ENCODE data around the gene ZBTB21. TPM values are rescaled to one million over a fixed set of nuclear protein-coding genes. Genes with fewer than 3 reads are reported as not detected.

ZBTB21 gene
- total RNA-seq, 1 experiment from 2014 or later, result 18.1 TPM

- Histone ChIP-seq H3K9me3 (ENCODE audit: control insufficient read depth, low read depth, low read length) (no peaks in the 10 kb centered on the region), H3T11ph (ENCODE audit: low read length) (no peak overlapping the region)
These were observed 69.7 kb downstream of the ZBTB21 start for GRCh38 chr21:41940431-41940830.

More at GRCh38 chr21:41940431-41940830, 69.7 kb downstream of the ZBTB21 start:
- no CpG with 5 or more reads among the region's 3 CpGs for WGBS (ENCODE audit: extremely low coverage, insufficient read length, low lambda C conversion rate)
- Histone ChIP-seq H4K5ac (ENCODE audit: insufficient read length, low read depth, low read length) (no peak overlapping the region), H2AFZ (ENCODE audit: low read length) (no peak overlapping the region), H3K4ac (ENCODE audit: low read depth, low read length) (no peak overlapping the region), H3K4me2 (ENCODE audit: insufficient read depth, insufficient read length, low read length) (no peak overlapping the region), H3K79me2 (ENCODE audit: insufficient read depth, low read length) (no peaks in the 10 kb centered on the region), H2BK120ac (ENCODE audit: low read depth, low read length, poor library complexity, severe bottlenecking) (no peak overlapping the region), H3K23ac (ENCODE audit: insufficient read length, low read depth, low read length) (no peak overlapping the region), H4K91ac (ENCODE audit: insufficient read length, low read depth, low read length) (no peak overlapping the region), H3K56ac (ENCODE audit: insufficient read length, low read depth, low read length) (no peak overlapping the region), H3K14ac (ENCODE audit: insufficient read depth, low read length) (no peak overlapping the region), H3K27ac (ENCODE audit: insufficient read length, low read depth, low read length) (no peak overlapping the region), H2BK5ac (ENCODE audit: insufficient read length, low read length) (no peak overlapping the region), H4K20me1 (ENCODE audit: control insufficient read depth, insufficient read depth, insufficient read length) (no peaks in the 10 kb centered on the region), H3K27me3 (ENCODE audit: insufficient read depth, low read length) (no peaks in the 10 kb centered on the region), H3K18ac (ENCODE audit: insufficient read length, low read depth, low read length) (no peak overlapping the region), H3K23me2 (ENCODE audit: insufficient read length, low read depth, low read length, poor library complexity, severe bottlenecking) (no peaks in the 10 kb centered on the region), H4K8ac (replicated peaks; ENCODE audit: insufficient read length, low read depth, low read length) (no peak overlapping the region), H2BK15ac (ENCODE audit: low read depth, low read length) (no peak overlapping the region), H3K4me1 (ENCODE audit: insufficient read depth, low read length) (no peaks in the 10 kb centered on the region), H2BK12ac (ENCODE audit: insufficient read length, low read depth, low read length) (no peak overlapping the region), H3K79me1 (ENCODE audit: insufficient read depth, low read depth, low read length, poor library complexity, severe bottlenecking) (peaks cover 2% of the 10 kb centered on the region), H2AK5ac (ENCODE audit: insufficient read length, low read length) (no peak overlapping the region), H3K9ac (ENCODE audit: extremely low read depth, insufficient read length, low read length) (no peak overlapping the region), H2BK20ac (ENCODE audit: low read depth, low read length, poor library complexity, severe bottlenecking) (no peak overlapping the region)
- TF ChIP-seq, protein P1, sequence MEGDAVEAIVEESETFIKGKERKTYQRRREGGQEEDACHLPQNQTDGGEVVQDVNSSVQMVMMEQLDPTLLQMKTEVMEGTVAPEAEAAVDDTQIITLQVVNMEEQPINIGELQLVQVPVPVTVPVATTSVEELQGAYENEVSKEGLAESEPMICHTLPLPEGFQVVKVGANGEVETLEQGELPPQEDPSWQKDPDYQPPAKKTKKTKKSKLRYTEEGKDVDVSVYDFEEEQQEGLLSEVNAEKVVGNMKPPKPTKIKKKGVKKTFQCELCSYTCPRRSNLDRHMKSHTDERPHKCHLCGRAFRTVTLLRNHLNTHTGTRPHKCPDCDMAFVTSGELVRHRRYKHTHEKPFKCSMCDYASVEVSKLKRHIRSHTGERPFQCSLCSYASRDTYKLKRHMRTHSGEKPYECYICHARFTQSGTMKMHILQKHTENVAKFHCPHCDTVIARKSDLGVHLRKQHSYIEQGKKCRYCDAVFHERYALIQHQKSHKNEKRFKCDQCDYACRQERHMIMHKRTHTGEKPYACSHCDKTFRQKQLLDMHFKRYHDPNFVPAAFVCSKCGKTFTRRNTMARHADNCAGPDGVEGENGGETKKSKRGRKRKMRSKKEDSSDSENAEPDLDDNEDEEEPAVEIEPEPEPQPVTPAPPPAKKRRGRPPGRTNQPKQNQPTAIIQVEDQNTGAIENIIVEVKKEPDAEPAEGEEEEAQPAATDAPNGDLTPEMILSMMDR (conservative IDR thresholded peaks at IDR 0.05), result no peak
- Mint-ChIP-seq H3K4me3 (no peak overlapping the region), H3K9me3 (no peaks in the 10 kb centered on the region), H3K36me3 (ENCODE audit: insufficient read depth in 1 of 3, low read depth in 3 of 3) (0 out of 7 replicates have a peak, but pooled peaks cover 0 to 3% (median 0%) of the 10 kb centered on the region in 3 experiments), H3K27me3 (ENCODE audit: low read depth) (no peaks in the 10 kb centered on the region; the same call in 1 of the 2 replicates), H3K27ac (no peak overlapping the region), H3K4me1 (no peaks in the 10 kb centered on the region)
- DNase-seq, result no peak
